ENCODE measurements around the gene KREMEN2. TPM values are rescaled to one million over a fixed set of nuclear protein-coding genes. Genes with fewer than 3 reads are reported as not detected.

The KREMEN2 gene
- total and polyA plus RNA-seq, 2 of the 8 experiments (the other 6 are each of a cell fraction or from before 2014, with no cell fraction given), result 6.6 to 7.0 TPM

DNA sequence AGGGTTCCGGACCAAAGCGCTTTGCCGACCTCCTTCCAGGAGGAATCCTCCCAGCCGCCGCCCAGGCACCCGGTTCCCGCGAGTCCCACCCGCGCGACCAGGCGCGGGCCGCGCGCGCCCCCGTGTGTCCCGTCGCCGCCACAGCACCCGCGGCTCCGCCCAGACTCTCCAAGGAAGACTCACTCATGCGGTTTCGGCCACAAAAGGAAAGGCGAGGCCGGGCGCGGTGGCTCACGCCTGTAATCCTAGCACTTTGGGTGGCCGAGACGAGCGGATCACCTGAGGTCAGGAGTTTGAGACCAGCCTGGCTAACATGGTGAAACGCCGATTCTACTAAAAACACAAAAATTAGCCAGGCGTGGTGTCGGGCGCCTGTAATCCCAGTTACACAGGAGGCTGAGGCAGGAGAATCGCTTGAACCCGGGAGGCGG, 19.6 kb downstream of the KREMEN2 start (continued):
- no peak for TF ChIP-seq SP2 (IDR thresholded peaks at IDR 0.05; ENCODE audit: low read length)
- no peak for TF ChIP-seq YY1 (IDR thresholded peaks at IDR 0.05; ENCODE audit: low read depth, low read length)
- no peak for TF ChIP-seq JUN (IDR thresholded peaks at IDR 0.05; ENCODE audit: low read depth, low read length)
- TF ChIP-seq EP300 (IDR thresholded peaks at IDR 0.05; ENCODE audit: borderline replicate concordance in 1 of 2, low read depth in 2 of 2, low read length in 2 of 2), result no peak
- TF ChIP-seq SRF (IDR thresholded peaks at IDR 0.05; ENCODE audit: low read depth, low read length), result no peak
- TF ChIP-seq HDAC6 (IDR thresholded peaks at IDR 0.05; ENCODE audit: low read depth, low read length), result no peak
- peak; percentile 80 for TF ChIP-seq CHD2 (IDR thresholded peaks at IDR 0.05; ENCODE audit: low read length)
- peak; percentile 73 to 81 for TF ChIP-seq RAD21 (IDR thresholded peaks at IDR 0.05 in 1 of 2, conservative IDR thresholded peaks at IDR 0.05 in 1 of 2; ENCODE audit: low read depth in 2 of 2, low read length in 2 of 2)
- no peak for TF ChIP-seq SIX5 (IDR thresholded peaks at IDR 0.05; ENCODE audit: low read depth, low read length)
- no peak for TF ChIP-seq EZH2 (IDR thresholded peaks at IDR 0.05; ENCODE audit: low read depth, low read length, severe bottlenecking)
- no peak for TF ChIP-seq TAF7 (optimal IDR thresholded peaks at IDR 0.05; ENCODE audit: borderline replicate concordance, low read depth, low read length)
- no peak for TF ChIP-seq NRF1 (IDR thresholded peaks at IDR 0.05; ENCODE audit: low read depth, low read length)
- no peak for TF ChIP-seq CEBPB (IDR thresholded peaks at IDR 0.05; ENCODE audit: low read depth, low read length)
- no peak for TF ChIP-seq CTBP2 (IDR thresholded peaks at IDR 0.05; ENCODE audit: borderline replicate concordance, insufficient read depth, insufficient read length, low read length)
- TF ChIP-seq KDM1A (IDR thresholded peaks at IDR 0.05; ENCODE audit: borderline replicate concordance, low read length), result no peak
- TF ChIP-seq SP1 (IDR thresholded peaks at IDR 0.05; ENCODE audit: low read depth, low read length), result no peak
- TF ChIP-seq FOSL1 (IDR thresholded peaks at IDR 0.05; ENCODE audit: insufficient read depth, low read depth, low read length), result no peak
- TF ChIP-seq RBBP5 (IDR thresholded peaks at IDR 0.05; ENCODE audit: borderline replicate concordance, low read depth, low read length), result no peak
